Measurements from ENCODE around the gene USP26.
"Not testable (repeated sequence)": the region's sequence is repeated elsewhere in the genome, so short reads cannot be mapped to it uniquely, and the experiment has no call there.

Gene USP26

DNA sequence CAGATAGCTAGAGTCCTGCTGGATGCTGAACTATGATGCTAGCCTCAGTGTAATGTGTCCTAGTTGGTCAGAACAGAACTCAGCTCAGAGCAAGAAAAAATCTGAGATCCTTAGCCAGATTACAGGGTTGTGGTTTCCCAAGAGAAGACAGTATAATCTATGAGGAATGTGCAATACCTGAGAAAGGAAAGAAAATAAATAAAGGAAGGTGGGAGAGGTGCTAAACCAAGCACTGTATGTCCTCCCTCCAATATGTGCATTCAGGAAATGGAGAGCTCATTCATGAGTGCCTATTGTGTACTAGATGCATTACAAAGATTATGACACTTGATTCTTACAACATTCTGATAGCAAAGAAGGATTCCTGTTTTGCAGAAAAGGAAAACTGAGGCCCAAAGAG is 7.5 kb downstream of the USP26 start:
- Histone ChIP-seq H3K36me3 (replicated peaks) (no peaks in the 10 kb centered on the region), H3K27me3 (replicated peaks) (no peaks in the 10 kb centered on the region), H3K4me3 (ENCODE audit: low read depth, low read length) (no peak overlapping the region), H3K27ac (no peak overlapping the region)
- TF ChIP-seq, protein P1, sequence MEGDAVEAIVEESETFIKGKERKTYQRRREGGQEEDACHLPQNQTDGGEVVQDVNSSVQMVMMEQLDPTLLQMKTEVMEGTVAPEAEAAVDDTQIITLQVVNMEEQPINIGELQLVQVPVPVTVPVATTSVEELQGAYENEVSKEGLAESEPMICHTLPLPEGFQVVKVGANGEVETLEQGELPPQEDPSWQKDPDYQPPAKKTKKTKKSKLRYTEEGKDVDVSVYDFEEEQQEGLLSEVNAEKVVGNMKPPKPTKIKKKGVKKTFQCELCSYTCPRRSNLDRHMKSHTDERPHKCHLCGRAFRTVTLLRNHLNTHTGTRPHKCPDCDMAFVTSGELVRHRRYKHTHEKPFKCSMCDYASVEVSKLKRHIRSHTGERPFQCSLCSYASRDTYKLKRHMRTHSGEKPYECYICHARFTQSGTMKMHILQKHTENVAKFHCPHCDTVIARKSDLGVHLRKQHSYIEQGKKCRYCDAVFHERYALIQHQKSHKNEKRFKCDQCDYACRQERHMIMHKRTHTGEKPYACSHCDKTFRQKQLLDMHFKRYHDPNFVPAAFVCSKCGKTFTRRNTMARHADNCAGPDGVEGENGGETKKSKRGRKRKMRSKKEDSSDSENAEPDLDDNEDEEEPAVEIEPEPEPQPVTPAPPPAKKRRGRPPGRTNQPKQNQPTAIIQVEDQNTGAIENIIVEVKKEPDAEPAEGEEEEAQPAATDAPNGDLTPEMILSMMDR (IDR thresholded peaks at IDR 0.05; ENCODE audit: low read depth, low read length, missing control alignments) = no peak
- no peak for DNase-seq
- in situ Hi-C loops (cut with HindIII; ENCODE audit: low pct_ligation_motif_present, low sequenced_read_pairs) = no loop called here

DNA sequence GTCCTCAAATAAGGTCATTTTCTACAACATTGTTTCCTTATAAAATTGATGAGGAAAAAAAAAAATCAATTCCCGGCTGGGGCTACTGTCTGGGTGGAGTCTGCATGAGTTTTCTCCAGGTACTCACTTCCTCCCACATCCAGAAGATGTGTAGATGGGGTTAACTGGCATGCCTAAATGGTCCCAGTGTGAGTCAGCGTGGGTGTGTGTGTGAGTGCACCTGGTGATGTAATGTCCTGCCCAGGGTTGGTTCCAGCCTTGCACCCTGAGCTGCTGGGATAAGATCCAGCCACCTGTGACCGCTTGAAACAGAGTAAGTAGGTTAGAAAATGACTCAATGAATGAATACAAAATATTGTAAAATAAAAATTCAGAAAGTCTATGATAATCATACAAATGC is 11.1 kb downstream of the USP26 start:
- Histone ChIP-seq H3K27ac (no peak overlapping the region), H3K36me3 (replicated peaks) (no peaks in the 10 kb centered on the region), H3K27me3 (replicated peaks) (no peaks in the 10 kb centered on the region), H3K4me3 (ENCODE audit: low read depth, low read length) (no peak overlapping the region)
- DNase-seq = no peak
- TF ChIP-seq, protein P1 (IDR thresholded peaks at IDR 0.05; ENCODE audit: low read depth, low read length, missing control alignments) = no peak
- in situ Hi-C loops (cut with HindIII; ENCODE audit: low pct_ligation_motif_present, low sequenced_read_pairs) = no loop called here

DNA sequence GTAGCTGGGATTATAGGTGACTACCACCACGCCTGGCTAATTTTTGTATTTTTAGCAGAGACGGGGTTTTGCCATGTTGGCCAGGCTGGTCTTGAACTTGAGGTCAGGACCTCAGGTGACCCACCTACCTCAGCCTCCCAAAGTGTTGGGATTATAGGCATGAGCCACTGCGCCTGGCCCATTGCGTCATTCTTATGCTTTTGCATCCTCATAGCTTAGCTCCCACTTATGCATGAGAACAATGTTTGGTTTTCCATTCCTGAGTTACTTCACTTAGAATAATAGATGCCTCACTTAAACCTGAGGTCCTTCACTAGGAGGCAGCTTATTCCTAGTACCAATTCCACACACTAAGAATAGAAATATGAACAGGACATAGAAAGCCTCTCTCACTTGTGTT is 11.9 kb downstream of the USP26 start:
- H3K27ac ChIP-seq; H3K27me3 ChIP-seq (replicated peaks); H3K36me3 ChIP-seq (replicated peaks); DNase-seq; H3K4me3 ChIP-seq (ENCODE audit: low read depth, low read length); in situ Hi-C loops (cut with HindIII; ENCODE audit: low pct_ligation_motif_present, low sequenced_read_pairs): not testable (repeated sequence)

DNA sequence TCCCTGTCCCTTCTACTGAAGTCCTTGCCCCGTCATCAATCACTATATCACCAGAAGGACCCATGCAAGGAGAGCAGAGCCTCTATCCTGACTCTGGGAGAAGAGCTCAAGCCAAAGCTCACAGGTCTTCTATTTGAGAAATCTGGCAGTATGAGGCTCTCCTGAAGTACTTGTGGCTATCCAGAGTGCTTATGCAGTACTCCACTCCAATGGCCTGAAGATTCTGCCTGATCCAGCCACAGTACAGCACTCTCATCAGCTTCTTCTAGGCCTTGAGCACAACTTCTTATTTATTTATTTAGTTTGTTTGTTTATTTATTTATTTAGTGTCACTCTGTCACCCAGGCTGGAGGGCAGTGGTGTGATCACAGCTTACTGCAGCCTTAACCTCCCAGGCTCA is 13.0 kb downstream of the USP26 start:
- TF ChIP-seq, protein P1 (IDR thresholded peaks at IDR 0.05; ENCODE audit: low read depth, low read length, missing control alignments) = no peak
- in situ Hi-C loops (cut with HindIII; ENCODE audit: low pct_ligation_motif_present, low sequenced_read_pairs) = no loop called here
- no peaks in the 10 kb centered on the region for H3K27me3 ChIP-seq (replicated peaks)
- H3K4me3 ChIP-seq (ENCODE audit: low read depth, low read length) = no peak overlapping the region
- H3K36me3 ChIP-seq (replicated peaks) = no peaks in the 10 kb centered on the region
- no peak for DNase-seq
- no peak overlapping the region for H3K27ac ChIP-seq

DNA sequence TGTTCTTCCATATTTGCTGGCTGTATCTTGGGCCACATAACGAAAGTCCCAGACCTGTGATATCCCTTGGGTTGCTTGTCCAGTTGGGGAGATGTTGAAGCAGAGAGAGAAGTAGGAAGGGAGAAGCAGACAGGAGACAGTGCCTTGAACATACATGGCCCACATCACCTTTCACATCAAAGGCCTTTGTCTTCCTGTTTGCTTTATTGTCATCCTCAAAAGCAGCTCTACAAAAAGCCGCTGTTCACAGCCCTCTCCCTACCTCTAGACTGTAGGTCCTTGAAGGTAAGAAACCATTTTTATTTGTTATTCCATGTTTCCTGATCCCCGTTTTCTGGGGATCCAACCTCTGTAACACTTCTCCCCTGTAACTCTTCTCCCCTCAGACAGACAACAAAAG is 14.9 kb downstream of the USP26 start:
- in situ Hi-C loops (cut with HindIII; ENCODE audit: low pct_ligation_motif_present, low sequenced_read_pairs) = no loop called here
- Histone ChIP-seq H3K4me3 (ENCODE audit: low read depth, low read length) (no peak overlapping the region), H3K27ac (no peak overlapping the region), H3K36me3 (replicated peaks) (no peaks in the 10 kb centered on the region), H3K27me3 (replicated peaks) (no peaks in the 10 kb centered on the region)
- TF ChIP-seq, protein P1 (IDR thresholded peaks at IDR 0.05; ENCODE audit: low read depth, low read length, missing control alignments) = no peak
- DNase-seq = no peak

DNA sequence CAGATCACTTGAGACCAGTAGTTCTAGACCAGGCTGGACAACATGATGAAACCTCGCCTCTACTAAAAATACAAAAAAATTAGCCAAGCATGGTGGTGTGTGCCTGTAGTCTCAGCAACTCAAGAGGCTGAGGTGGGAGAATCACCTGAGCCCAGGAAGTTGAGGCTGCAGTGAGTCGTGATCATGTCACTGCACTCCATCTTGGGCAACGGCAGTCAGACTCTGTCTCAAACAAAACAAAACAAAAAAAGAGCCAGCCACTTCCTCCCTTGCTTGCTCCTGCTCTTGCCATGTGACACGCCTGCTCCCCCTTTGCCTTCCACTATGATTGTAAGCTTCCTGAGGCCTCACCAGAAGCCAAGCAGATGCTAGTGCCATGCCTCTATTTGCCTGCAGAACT is 19.1 kb downstream of the USP26 start:
- H3K36me3 ChIP-seq (replicated peaks); DNase-seq; H3K27me3 ChIP-seq (replicated peaks); in situ Hi-C loops (cut with HindIII; ENCODE audit: low pct_ligation_motif_present, low sequenced_read_pairs); H3K4me3 ChIP-seq (ENCODE audit: low read depth, low read length); H3K27ac ChIP-seq: not testable (repeated sequence)

DNA sequence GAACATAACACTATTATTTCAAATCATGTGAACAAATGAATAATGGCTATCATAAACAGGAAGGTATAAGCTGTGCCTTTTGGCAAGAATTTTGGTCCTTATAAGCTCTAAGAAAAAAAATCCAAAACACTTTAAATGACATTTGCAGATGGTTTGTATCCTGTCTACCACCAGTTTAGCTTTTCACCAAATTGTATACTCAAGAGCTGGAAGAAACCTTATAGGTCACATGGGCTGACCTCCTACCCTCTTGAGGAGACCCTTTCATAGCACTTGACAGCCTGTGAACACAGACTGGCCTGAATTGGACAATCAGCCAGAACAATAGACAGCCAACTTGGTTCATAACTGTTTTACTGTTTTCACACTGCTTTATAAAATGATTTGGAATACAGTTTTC is 24.3 kb downstream of the USP26 start:
- TF ChIP-seq, protein P1 (IDR thresholded peaks at IDR 0.05; ENCODE audit: low read depth, low read length, missing control alignments) = no peak
- Histone ChIP-seq H3K27ac (no peak overlapping the region), H3K36me3 (replicated peaks) (no peaks in the 10 kb centered on the region), H3K4me3 (ENCODE audit: low read depth, low read length) (no peak overlapping the region), H3K27me3 (replicated peaks) (no peaks in the 10 kb centered on the region)
- no peak for DNase-seq
- in situ Hi-C loops (cut with HindIII; ENCODE audit: low pct_ligation_motif_present, low sequenced_read_pairs) = no loop called here
